IPS DF 4.7 (cell line): ENCODE data around the gene ASTL.

ENCODE experiments used
- DNase-seq: peaks from one replicate; pipeline ENCODE4 v3.0.0-alpha.2; 2013; ENCODE audit warnings: low spot score; ENCODE audit errors: extremely low read depth

Gene ASTL

GRCh38 chr2:96083989-96084857, 54.1 kb downstream of the ASTL start:
- no peak for DNase-seq

- DNase-seq: no peak
Observed at GRCh38 chr2:96083064-96083939, 55.0 kb downstream of the ASTL start.

- no peak for DNase-seq
Observed at GRCh38 chr2:96082211-96083063, 55.9 kb downstream of the ASTL start.

- DNase-seq: no peak
Observed at GRCh38 chr2:96081042-96081441, 57.3 kb downstream of the ASTL start.

- no peak for DNase-seq
Observed at GRCh38 chr2:96075199-96075771, 63.0 kb downstream of the ASTL start.

- no peak for DNase-seq
Observed at GRCh38 chr2:96074156-96074555, 64.1 kb downstream of the ASTL start.

GRCh38 chr2:96073170-96073775, 65.0 kb downstream of the ASTL start:
- DNase-seq: no peak
